Liver (tissue), 9 donors: ENCODE results near the gene SLX9. TPM values are rescaled to one million over a fixed set of nuclear protein-coding genes. Genes with fewer than 3 reads are reported as not detected.

Source experiments
- DNase-seq: peaks from one replicate; pipeline ENCODE4 v3.0.0-alpha.2; 2017; ENCODE audit warnings: low spot score
- H3K27ac ChIP-seq, 2 donors: one replicate each; pipeline ENCODE4 v1.7.0; 2013; ENCODE audit warnings: inconsistent platforms in 2 of 2, low read length in 2 of 2, control low read depth in 1 of 2, low read depth in 1 of 2, mild to moderate bottlenecking in 1 of 2
- H3K27me3 ChIP-seq, 4 donors: one replicate each; pipeline versions ENCODE4 v1.6.1 to v1.7.0; 2013; ENCODE audit warnings: low read length in 3 of 4, inconsistent platforms in 1 of 4, mild to moderate bottlenecking in 1 of 4, moderate library complexity in 1 of 4; ENCODE audit not compliant: control insufficient read depth in 4 of 4, insufficient read depth in 4 of 4
- H3K36me3 ChIP-seq, 4 donors: one replicate each; pipeline versions ENCODE4 v1.6.1 to v1.7.0; 2013; ENCODE audit warnings: low read length in 3 of 4, mild to moderate bottlenecking in 3 of 4, low read depth in 1 of 4, moderate library complexity in 1 of 4; ENCODE audit not compliant: control insufficient read depth in 4 of 4, insufficient read depth in 3 of 4
- H3K4me1 ChIP-seq, 4 donors: one replicate each; pipeline versions ENCODE4 v1.6.1 to v1.7.0; 2013; ENCODE audit warnings: low read length in 3 of 4, mild to moderate bottlenecking in 3 of 4, moderate library complexity in 1 of 4; ENCODE audit not compliant: control insufficient read depth in 4 of 4, insufficient read depth in 4 of 4
- H3K4me3 ChIP-seq, 3 donors: one replicate each; pipeline versions ENCODE4 v1.6.1 to v1.7.0; 2013; ENCODE audit warnings: low read length in 3 of 3, control low read depth in 1 of 3, low read depth in 1 of 3, mild to moderate bottlenecking in 1 of 3
- H3K9ac ChIP-seq, 2 donors: one replicate each; pipeline ENCODE4 v1.7.0; 2013; ENCODE audit warnings: low read length in 2 of 2, mild to moderate bottlenecking in 2 of 2, moderate library complexity in 2 of 2, control low read depth in 1 of 2, low read depth in 1 of 2
- H3K9me3 ChIP-seq, 4 donors: one replicate each; pipeline versions ENCODE4 v1.6.1 to v1.7.0; 2013; ENCODE audit warnings: low read length in 3 of 4; ENCODE audit not compliant: control insufficient read depth in 4 of 4
- ATF3 ChIP-seq: IDR thresholded peaks from 2 replicates; pipeline ENCODE4 v1.6.1; 2016; ENCODE audit warnings: antibody characterized with exemption
- CTCF ChIP-seq: fragments of 150-350 bp; IDR thresholded peaks from 2 replicates; pipeline ENCODE4 v1.5.1; 2017; ENCODE audit warnings: improper control_type of control experiment, low read depth, low read length; ENCODE audit not compliant: missing input control
- EGR1 ChIP-seq, 2 donors: IDR thresholded peaks; 2 replicates each; pipeline ENCODE4 v1.6.1; 2016 to 2018; ENCODE audit warnings: antibody characterized with exemption in 2 of 2, low read depth in 2 of 2
- FOXA2 ChIP-seq: IDR thresholded peaks from 2 replicates; pipeline ENCODE4 v1.6.1; 2016; ENCODE audit warnings: antibody characterized with exemption
- HNF4G ChIP-seq: IDR thresholded peaks from 2 replicates; pipeline ENCODE4 v1.6.1; 2016; ENCODE audit warnings: antibody characterized with exemption
- MAX ChIP-seq: IDR thresholded peaks from 2 replicates; pipeline ENCODE4 v1.6.1; 2016; ENCODE audit warnings: antibody characterized with exemption
- NR2F2 ChIP-seq: IDR thresholded peaks from 2 replicates; pipeline ENCODE4 v1.6.1; 2016; ENCODE audit warnings: antibody characterized with exemption
- RAD21 ChIP-seq, 2 donors: IDR thresholded peaks; 2 replicates each; pipeline ENCODE4 v1.6.1; 2016; ENCODE audit warnings: antibody characterized with exemption in 2 of 2, mild to moderate bottlenecking in 2 of 2
- RXRA ChIP-seq, 2 donors: IDR thresholded peaks; 2 replicates each; pipeline ENCODE4 v1.6.1; 2017 to 2018; ENCODE audit warnings: antibody characterized with exemption in 2 of 2, mild to moderate bottlenecking in 1 of 2
- TAF1 ChIP-seq: conservative IDR thresholded peaks from 2 replicates; pipeline ENCODE4 v1.6.1; 2016; ENCODE audit warnings: antibody characterized with exemption, mild to moderate bottlenecking
- YY1 ChIP-seq: IDR thresholded peaks from 2 replicates; pipeline ENCODE4 v1.6.1; 2016; ENCODE audit warnings: antibody characterized with exemption, mild to moderate bottlenecking
- ZBTB33 ChIP-seq: IDR thresholded peaks from 2 replicates; pipeline ENCODE4 v1.6.1; 2016; ENCODE audit warnings: antibody characterized with exemption
- WGBS: extraction: QIAGEN DNeasy Blood & Tissue Kit; methylation state at CpG from one replicate; pipeline ENCODE4 v1.1.7; 2013; 5-methylcytosine and 5-hydroxymethylcytosine counted together
- polyA plus RNA-seq, 2 donors: library from polyadenylated mRNA; stranded (reverse) in 1 of 2; unstranded in 1 of 2; fragments of 200-250 nt in 1 of 2; fragments of >200 nt in 1 of 2; fragmentation: Nextera tagmentation in 1 of 2; extraction: Ambion mirVana in 1 of 2; gene quantifications; one replicate each; pipeline versions ENCODE4 v1.2.1 to v1.2.3, GENCODE V29; 2013 to 2015
- total RNA-seq, 2 donors: library from RNA; depleted of rRNA; stranded (reverse); fragments of >200 nt; gene quantifications; one replicate each; pipeline ENCODE4 v1.2.3, GENCODE V29; 2014
- donor health status: healthy.
- donor health status: healthy.
- donor health status: healthy.
- donor health status: healthy.
- donor health status: healthy.

Gene SLX9
- total and polyA plus RNA-seq, 4 donors, result 7.5 to 20.3 (median 12.2) TPM

GRCh38 chr21:44893948-44894656 is 45.7 kb upstream of the SLX9 start:
- H3K27ac ChIP-seq, result no peak overlapping the region
- DNase-seq, result no peak

GRCh38 chr21:44894687-44895302 is 45.0 kb upstream of the SLX9 start:
- WGBS, result 91% methylated on average over 19 of the region's 19 CpGs
- H3K27me3 ChIP-seq, result no peaks in the 10 kb centered on the region
- DNase-seq, result no peak

More at GRCh38 chr21:44893948-44894656, 45.7 kb upstream of the SLX9 start:
- TF ChIP-seq FOXA2 (no peak), RXRA (IDR thresholded peaks at IDR 0.05) (peak; percentile 59 to 82)
- Histone ChIP-seq H3K36me3 (no peaks in the 10 kb centered on the region), H3K4me1 (peaks cover 7 to 30% (median 18%) of the 10 kb centered on the region in 4 donors), H3K27me3 (no peaks in the 10 kb centered on the region), H3K4me3 (no peak overlapping the region), H3K9me3 (no peaks in the 10 kb centered on the region), H3K9ac (no peak overlapping the region)
- 46% methylated on average over 15 of the region's 15 CpGs for WGBS

More at GRCh38 chr21:44894687-44895302, 45.0 kb upstream of the SLX9 start:
- H3K4me1 ChIP-seq, result peaks cover 7 to 30% (median 18%) of the 10 kb centered on the region in 4 donors
- TF ChIP-seq MAX (no peak), RXRA (IDR thresholded peaks at IDR 0.05) (no peak), EGR1 (IDR thresholded peaks at IDR 0.05; ENCODE audit: low read depth in 2 of 2) (no peak), HNF4G (no peak), RAD21 (IDR thresholded peaks at IDR 0.05) (no peak), ZBTB33 (no peak), YY1 (no peak), TAF1 (no peak), NR2F2 (no peak), CTCF (no peak), ATF3 (no peak)
- H3K9me3 ChIP-seq, result no peaks in the 10 kb centered on the region
- no peak overlapping the region for H3K4me3 ChIP-seq
- H3K9ac ChIP-seq, result no peak overlapping the region
- no peaks in the 10 kb centered on the region for H3K36me3 ChIP-seq
- H3K27ac ChIP-seq, result no peak overlapping the region
